H9 (cell line): ENCODE measurements around the gene ABCB8. TPM values are rescaled to one million over a fixed set of nuclear protein-coding genes. Genes with fewer than 3 reads are reported as not detected.

ENCODE experiments used
- DNase-seq: peaks from one replicate; pipeline ENCODE4 v3.0.0-alpha.2; 2017
- H2AFZ ChIP-seq: one replicate; pipeline ENCODE4 v1.6.1; 2013; ENCODE audit warnings: mild to moderate bottlenecking, low read length, control low read depth, moderate library complexity
- H2AK5ac ChIP-seq: 2 replicates; pipeline ENCODE4 v1.6.1; 2013; ENCODE audit warnings: low read length, control low read depth, mixed read lengths; ENCODE audit not compliant: insufficient read length
- H2BK120ac ChIP-seq: one replicate; pipeline ENCODE4 v1.6.1; 2013; ENCODE audit warnings: low read depth, mild to moderate bottlenecking, low read length, control low read depth, inconsistent platforms; ENCODE audit not compliant: poor library complexity, severe bottlenecking
- H2BK12ac ChIP-seq: 2 replicates; pipeline ENCODE4 v1.6.1; 2013; ENCODE audit warnings: low read length, control low read depth, mixed read lengths, low read depth; ENCODE audit not compliant: insufficient read length
- H2BK15ac ChIP-seq: 2 replicates; pipeline ENCODE4 v1.6.1; 2013; ENCODE audit warnings: low read depth, low read length, control low read depth
- H2BK20ac ChIP-seq: one replicate; pipeline ENCODE4 v1.6.1; 2013; ENCODE audit warnings: low read depth, mild to moderate bottlenecking, low read length, control low read depth, inconsistent platforms; ENCODE audit not compliant: poor library complexity, severe bottlenecking
- H2BK5ac ChIP-seq: 2 replicates; pipeline ENCODE4 v1.6.1; 2013; ENCODE audit warnings: low read length, control low read depth, mixed read lengths; ENCODE audit not compliant: insufficient read length
- H3K14ac ChIP-seq: 2 replicates; pipeline ENCODE4 v1.6.1; 2013; ENCODE audit warnings: low read length, control low read depth; ENCODE audit not compliant: insufficient read depth
- H3K18ac ChIP-seq: 2 replicates; pipeline ENCODE4 v1.6.1; 2013; ENCODE audit warnings: low read depth, mild to moderate bottlenecking, mixed read lengths, low read length, control low read depth; ENCODE audit not compliant: insufficient read length
- H3K23ac ChIP-seq: 2 replicates; pipeline ENCODE4 v1.6.1; 2013; ENCODE audit warnings: low read length, control low read depth, mixed read lengths, low read depth; ENCODE audit not compliant: insufficient read length
- H3K23me2 ChIP-seq: 2 replicates; pipeline ENCODE4 v1.6.1; 2013; ENCODE audit warnings: low read depth, mild to moderate bottlenecking, mixed read lengths, low read length, control low read depth; ENCODE audit not compliant: insufficient read length, poor library complexity, severe bottlenecking
- H3K27ac ChIP-seq: 2 replicates; pipeline ENCODE4 v1.5.1; 2013; ENCODE audit warnings: low read length, control low read depth, mixed read lengths, low read depth; ENCODE audit not compliant: insufficient read length
- H3K27me3 ChIP-seq: 2 replicates; pipeline ENCODE4 v1.6.1; 2013; ENCODE audit warnings: low read length, control low read depth, inconsistent platforms; ENCODE audit not compliant: insufficient read depth
- H3K4ac ChIP-seq: 2 replicates; pipeline ENCODE4 v1.6.1; 2013; ENCODE audit warnings: low read depth, mild to moderate bottlenecking, control low read depth, inconsistent platforms, low read length, moderate library complexity
- H3K4me1 ChIP-seq: 2 replicates; pipeline ENCODE4 v1.6.1; 2013; ENCODE audit warnings: low read length, control low read depth, inconsistent platforms; ENCODE audit not compliant: insufficient read depth
- H3K4me2 ChIP-seq: 2 replicates; pipeline ENCODE4 v1.6.1; 2013; ENCODE audit warnings: low read length, control low read depth, mixed read lengths; ENCODE audit not compliant: insufficient read length, insufficient read depth
- H3K56ac ChIP-seq: 2 replicates; pipeline ENCODE4 v1.6.1; 2013; ENCODE audit warnings: low read depth, mild to moderate bottlenecking, mixed read lengths, low read length, control low read depth; ENCODE audit not compliant: insufficient read length
- H3K79me1 ChIP-seq: 2 replicates; pipeline ENCODE4 v1.6.1; 2013; ENCODE audit warnings: low read depth, mild to moderate bottlenecking, moderate library complexity, low read length, control low read depth, inconsistent platforms; ENCODE audit not compliant: insufficient read depth, poor library complexity, severe bottlenecking
- H3K79me2 ChIP-seq: 2 replicates; pipeline ENCODE4 v1.6.1; 2013; ENCODE audit warnings: low read length, control low read depth, inconsistent platforms; ENCODE audit not compliant: insufficient read depth
- H3K9ac ChIP-seq: 2 replicates; pipeline ENCODE4 v1.6.1; 2013; ENCODE audit warnings: low read length, control low read depth, mixed read lengths; ENCODE audit not compliant: insufficient read length; ENCODE audit errors: extremely low read depth
- H3K9me3 ChIP-seq: one replicate; pipeline ENCODE4 v1.6.1; 2013; ENCODE audit warnings: low read depth, low read length, inconsistent platforms; ENCODE audit not compliant: control insufficient read depth
- H3T11ph ChIP-seq: one replicate; pipeline ENCODE4 v1.6.1; 2013; ENCODE audit warnings: mild to moderate bottlenecking, low read length, control low read depth, inconsistent platforms
- H4K20me1 ChIP-seq: one replicate; pipeline ENCODE4 v1.6.1; 2013; ENCODE audit not compliant: control insufficient read depth, insufficient read length, insufficient read depth
- H4K5ac ChIP-seq: 2 replicates; pipeline ENCODE4 v1.6.1; 2013; ENCODE audit warnings: low read depth, mild to moderate bottlenecking, mixed read lengths, low read length, control low read depth; ENCODE audit not compliant: insufficient read length
- H4K8ac ChIP-seq: replicated peaks from 2 replicates; pipeline ENCODE4 v1.6.1; 2013; ENCODE audit warnings: low read length, control low read depth, mixed read lengths, low read depth; ENCODE audit not compliant: insufficient read length
- H4K91ac ChIP-seq: 2 replicates; pipeline ENCODE4 v1.6.1; 2013; ENCODE audit warnings: low read depth, mild to moderate bottlenecking, moderate library complexity, mixed read lengths, low read length, control low read depth; ENCODE audit not compliant: insufficient read length
- H3K27ac Mint-ChIP-seq, 3 experiments: 2 replicates in 2 of 3; 3 replicates in 1 of 3; pipeline ENCODE4 v1.8.0; 2020 to 2021; ENCODE audit warnings: mixed read lengths in 3 of 3, mild to moderate bottlenecking in 1 of 3, moderate library complexity in 1 of 3
- H3K27me3 Mint-ChIP-seq: 2 replicates; pipeline ENCODE4 v1.8.0; 2021; ENCODE audit warnings: low read depth, mild to moderate bottlenecking, moderate library complexity, mixed read lengths
- H3K36me3 Mint-ChIP-seq, 3 experiments: 2 replicates in 2 of 3; 3 replicates in 1 of 3; pipeline ENCODE4 v1.8.0; 2020 to 2021; ENCODE audit warnings: low read depth in 3 of 3, mixed read lengths in 3 of 3; ENCODE audit not compliant: insufficient read depth in 1 of 3
- H3K4me1 Mint-ChIP-seq, 2 experiments: 2 replicates each; pipeline ENCODE4 v1.8.0; 2020; ENCODE audit warnings: mixed read lengths in 2 of 2
- H3K4me3 Mint-ChIP-seq, 2 experiments: 2 replicates in 1 of 2; 3 replicates in 1 of 2; pipeline ENCODE4 v1.8.0; 2020 to 2021; ENCODE audit warnings: mild to moderate bottlenecking in 2 of 2, mixed read lengths in 2 of 2, moderate library complexity in 1 of 2
- H3K9me3 Mint-ChIP-seq, 2 experiments: 2 replicates in 1 of 2; 3 replicates in 1 of 2; pipeline ENCODE4 v1.8.0; 2020; ENCODE audit warnings: mild to moderate bottlenecking in 2 of 2, mixed read lengths in 2 of 2, moderate library complexity in 1 of 2
- WGBS: extraction: QIAGEN DNeasy Blood & Tissue Kit; methylation state at CpG from one replicate; pipeline ENCODE4 v1.1.7; 2013; ENCODE audit warnings: missing lambda C conversion rate, low lambda C conversion rate, mixed read lengths; ENCODE audit not compliant: insufficient read length; ENCODE audit errors: extremely low coverage; 5-methylcytosine and 5-hydroxymethylcytosine counted together
- total RNA-seq: library from RNA; stranded (reverse); gene quantifications from 2 replicates; pipeline ENCODE4 v1.2.1, GENCODE V29; 2021
- TF ChIP-seq, protein P1 (sequence below): fragments of 200-600 bp; sonication (generic); conservative IDR thresholded peaks from 3 replicates; pipeline ENCODE4 v1.8.0; 2021; ENCODE audit warnings: antibody characterized with exemption, mild to moderate bottlenecking

Gene ABCB8
- total RNA-seq, 1 experiment from 2014 or later: 22.1 TPM

GRCh38 chr7:150999001-150999400, 29.2 kb upstream of the ABCB8 start:
- no peak overlapping the region for H3K4me2 ChIP-seq
- Mint-ChIP-seq H3K27ac (no peak overlapping the region), H3K4me3 (no peak overlapping the region), H3K4me1 (peaks cover 0 to 9% of the 10 kb centered on the region in 2 experiments; a peak in 2 of 4 replicates), H3K36me3 (peaks cover 0 to 2% (median 0%) of the 10 kb centered on the region in 3 experiments; a peak in 1 of 7 replicates), H3K27me3 (peaks cover 1% of the 10 kb centered on the region), H3K9me3 (no peaks in the 10 kb centered on the region)
- H2AK5ac ChIP-seq: no peak overlapping the region
- H4K20me1 ChIP-seq: no peaks in the 10 kb centered on the region
- H2BK5ac ChIP-seq: no peak overlapping the region
- H3T11ph ChIP-seq: no peak overlapping the region
- H3K27ac ChIP-seq: no peak overlapping the region
- H2AFZ ChIP-seq: no peak overlapping the region
- H3K27me3 ChIP-seq: no peaks in the 10 kb centered on the region
- H3K23me2 ChIP-seq: no peaks in the 10 kb centered on the region
- H4K91ac ChIP-seq: no peak overlapping the region
- no peak overlapping the region for H3K23ac ChIP-seq
- H2BK20ac ChIP-seq: no peak overlapping the region
- no peak overlapping the region for H2BK15ac ChIP-seq
- whole genome bisulfite sequencing: no CpG with 5 or more reads among the region's 12 CpGs
- H2BK12ac ChIP-seq: no peak overlapping the region
- no peak overlapping the region for H2BK120ac ChIP-seq
- H3K4ac ChIP-seq: no peak overlapping the region
- no peak for DNase-seq
- no peak overlapping the region for H3K9ac ChIP-seq
- no peak overlapping the region for H4K8ac ChIP-seq
- H3K79me2 ChIP-seq: no peaks in the 10 kb centered on the region
- H3K9me3 ChIP-seq: no peaks in the 10 kb centered on the region
- TF ChIP-seq, protein P1, sequence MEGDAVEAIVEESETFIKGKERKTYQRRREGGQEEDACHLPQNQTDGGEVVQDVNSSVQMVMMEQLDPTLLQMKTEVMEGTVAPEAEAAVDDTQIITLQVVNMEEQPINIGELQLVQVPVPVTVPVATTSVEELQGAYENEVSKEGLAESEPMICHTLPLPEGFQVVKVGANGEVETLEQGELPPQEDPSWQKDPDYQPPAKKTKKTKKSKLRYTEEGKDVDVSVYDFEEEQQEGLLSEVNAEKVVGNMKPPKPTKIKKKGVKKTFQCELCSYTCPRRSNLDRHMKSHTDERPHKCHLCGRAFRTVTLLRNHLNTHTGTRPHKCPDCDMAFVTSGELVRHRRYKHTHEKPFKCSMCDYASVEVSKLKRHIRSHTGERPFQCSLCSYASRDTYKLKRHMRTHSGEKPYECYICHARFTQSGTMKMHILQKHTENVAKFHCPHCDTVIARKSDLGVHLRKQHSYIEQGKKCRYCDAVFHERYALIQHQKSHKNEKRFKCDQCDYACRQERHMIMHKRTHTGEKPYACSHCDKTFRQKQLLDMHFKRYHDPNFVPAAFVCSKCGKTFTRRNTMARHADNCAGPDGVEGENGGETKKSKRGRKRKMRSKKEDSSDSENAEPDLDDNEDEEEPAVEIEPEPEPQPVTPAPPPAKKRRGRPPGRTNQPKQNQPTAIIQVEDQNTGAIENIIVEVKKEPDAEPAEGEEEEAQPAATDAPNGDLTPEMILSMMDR: no peak
- no peaks in the 10 kb centered on the region; the same call in 1 of the 2 replicates for H3K4me1 ChIP-seq
- H3K18ac ChIP-seq: no peak overlapping the region
- H3K79me1 ChIP-seq: no peaks in the 10 kb centered on the region
- H3K14ac ChIP-seq: no peak overlapping the region
- H4K5ac ChIP-seq: no peak overlapping the region
- no peak overlapping the region for H3K56ac ChIP-seq
